ENCODE data around the gene FER1L5.

The FER1L5 gene

GRCh38 chr2:96693286-96694200 is 51.0 kb downstream of the FER1L5 start:
- no peak overlapping the region for H3K27ac ChIP-seq (ENCODE audit: low read length)
- H3K9me3 ChIP-seq (replicated peaks; ENCODE audit: insufficient read depth, low read length), result no peaks in the 10 kb centered on the region
- no peak overlapping the region for H3K9ac ChIP-seq (ENCODE audit: low read length)
- no peak for TF ChIP-seq CTCF (IDR thresholded peaks at IDR 0.05; ENCODE audit: low read length)
- no peak for TF ChIP-seq EZH2 (optimal IDR thresholded peaks at IDR 0.05; ENCODE audit: low read depth, low read length)
- TF ChIP-seq EZH2phosphoT487 (IDR thresholded peaks at IDR 0.05; ENCODE audit: low read length), result no peak
- no peak overlapping the region for H3K4me3 ChIP-seq (ENCODE audit: low read length)
- no peaks in the 10 kb centered on the region for H3K4me1 ChIP-seq (ENCODE audit: low read length)
- no peak overlapping the region for H3K4me2 ChIP-seq (ENCODE audit: low read depth, low read length)
- no peak for DNase-seq
- no peaks in the 10 kb centered on the region for H3K27me3 ChIP-seq (replicated peaks; ENCODE audit: insufficient read depth, low read length)
- no peak overlapping the region for H2AFZ ChIP-seq (ENCODE audit: low read length)
- H3K9me2 ChIP-seq (replicated peaks; ENCODE audit: insufficient read depth, low read length), result no peaks in the 10 kb centered on the region
- no peaks in the 10 kb centered on the region for H3F3A ChIP-seq (ENCODE audit: insufficient read depth, low read length)
- no peaks in the 10 kb centered on the region for H3K79me2 ChIP-seq (ENCODE audit: low read length)
- H4K20me1 ChIP-seq (ENCODE audit: insufficient read depth, low read length), result no peaks in the 10 kb centered on the region
- H3K36me3 ChIP-seq (replicated peaks; ENCODE audit: insufficient read depth, low read length), result no peaks in the 10 kb centered on the region

GRCh38 chr2:96694279-96694678 is 51.7 kb downstream of the FER1L5 start:
- no peaks in the 10 kb centered on the region for H3K9me2 ChIP-seq (replicated peaks; ENCODE audit: insufficient read depth, low read length)
- no peaks in the 10 kb centered on the region for H3K4me1 ChIP-seq (ENCODE audit: low read length)
- H3K79me2 ChIP-seq (ENCODE audit: low read length), result no peaks in the 10 kb centered on the region
- no peaks in the 10 kb centered on the region for H3K36me3 ChIP-seq (replicated peaks; ENCODE audit: insufficient read depth, low read length)
- DNase-seq, result no peak
- H3K9me3 ChIP-seq (replicated peaks; ENCODE audit: insufficient read depth, low read length), result no peaks in the 10 kb centered on the region
- no peak overlapping the region for H3K4me3 ChIP-seq (ENCODE audit: low read length)
- no peak overlapping the region for H3K9ac ChIP-seq (ENCODE audit: low read length)
- H3K27ac ChIP-seq (ENCODE audit: low read length), result no peak overlapping the region
- H3K27me3 ChIP-seq (replicated peaks; ENCODE audit: insufficient read depth, low read length), result no peaks in the 10 kb centered on the region
- TF ChIP-seq EZH2phosphoT487 (IDR thresholded peaks at IDR 0.05; ENCODE audit: low read length) (no peak), CTCF (IDR thresholded peaks at IDR 0.05; ENCODE audit: low read length) (no peak), EZH2 (optimal IDR thresholded peaks at IDR 0.05; ENCODE audit: low read depth, low read length) (no peak)
- no peak overlapping the region for H3K4me2 ChIP-seq (ENCODE audit: low read depth, low read length)
- no peaks in the 10 kb centered on the region for H3F3A ChIP-seq (ENCODE audit: insufficient read depth, low read length)
- H4K20me1 ChIP-seq (ENCODE audit: insufficient read depth, low read length), result no peaks in the 10 kb centered on the region
- no peak overlapping the region for H2AFZ ChIP-seq (ENCODE audit: low read length)

- Histone ChIP-seq H3K27me3 (replicated peaks; ENCODE audit: insufficient read depth, low read length) (no peaks in the 10 kb centered on the region), H4K20me1 (ENCODE audit: insufficient read depth, low read length) (no peaks in the 10 kb centered on the region), H3K4me1 (ENCODE audit: low read length) (no peaks in the 10 kb centered on the region), H3F3A (ENCODE audit: insufficient read depth, low read length) (no peaks in the 10 kb centered on the region), H3K79me2 (ENCODE audit: low read length) (no peaks in the 10 kb centered on the region), H3K4me3 (ENCODE audit: low read length) (no peak overlapping the region), H2AFZ (ENCODE audit: low read length) (no peak overlapping the region), H3K36me3 (replicated peaks; ENCODE audit: insufficient read depth, low read length) (no peaks in the 10 kb centered on the region), H3K4me2 (ENCODE audit: low read depth, low read length) (no peak overlapping the region), H3K9me2 (replicated peaks; ENCODE audit: insufficient read depth, low read length) (no peaks in the 10 kb centered on the region), H3K27ac (ENCODE audit: low read length) (no peak overlapping the region), H3K9ac (ENCODE audit: low read length) (no peak overlapping the region), H3K9me3 (replicated peaks; ENCODE audit: insufficient read depth, low read length) (no peaks in the 10 kb centered on the region)
- TF ChIP-seq EZH2phosphoT487 (IDR thresholded peaks at IDR 0.05; ENCODE audit: low read length), result no peak
- TF ChIP-seq CTCF (IDR thresholded peaks at IDR 0.05; ENCODE audit: low read length), result no peak
- no peak for TF ChIP-seq EZH2 (optimal IDR thresholded peaks at IDR 0.05; ENCODE audit: low read depth, low read length)
- DNase-seq, result no peak
Observed at GRCh38 chr2:96694816-96695455, 52.4 kb downstream of the FER1L5 start.
